Measurements from ENCODE around the gene SLC16A3.

The SLC16A3 gene

GRCh38 chr17:82224666-82225065 is 4.2 kb upstream of the SLC16A3 start:
- DNase-seq: no peak

GRCh38 chr17:82225368-82226029 is 3.3 kb upstream of the SLC16A3 start:
- no peak for DNase-seq

- DNase-seq: no peak
These were observed 2.6 kb upstream of the SLC16A3 start for GRCh38 chr17:82226146-82226808.

- DNase-seq: no peak
These were observed 1.8 kb upstream of the SLC16A3 start for GRCh38 chr17:82226809-82227628.

GRCh38 chr17:82227629-82228277 is 1.1 kb upstream of the SLC16A3 start:
- DNase-seq: no peak

GRCh38 chr17:82228278-82228841 is 482 bp upstream of the SLC16A3 start:
- no peak for DNase-seq

GRCh38 chr17:82229698-82230608 is 1.1 kb downstream of the SLC16A3 start:
- no peak for DNase-seq

GRCh38 chr17:82230609-82231311 is 1.9 kb downstream of the SLC16A3 start:
- DNase-seq: peak in 1 of 3 experiments; percentile 35

- DNase-seq: no peak
These were observed 2.4 kb downstream of the SLC16A3 start for GRCh38 chr17:82231312-82231561.

GRCh38 chr17:82231562-82232321 is 2.9 kb downstream of the SLC16A3 start:
- DNase-seq: peak in 2 of 3 experiments; percentile 40 to 46

GRCh38 chr17:82232322-82232820 is 3.5 kb downstream of the SLC16A3 start:
- no peak for DNase-seq

- no peak for DNase-seq
These were observed 4.3 kb downstream of the SLC16A3 start for GRCh38 chr17:82232876-82233785.

- DNase-seq: peak in 2 of 3 experiments; percentile 18 to 24
These were observed 5.6 kb downstream of the SLC16A3 start for GRCh38 chr17:82234211-82235055.

- no peak for DNase-seq
These were observed 6.4 kb downstream of the SLC16A3 start for GRCh38 chr17:82235056-82235774.

- DNase-seq: peak in 2 of 3 experiments; percentile 64 to 73
These were observed 6.9 kb downstream of the SLC16A3 start for GRCh38 chr17:82235775-82236141.

GRCh38 chr17:82236142-82236971 is 7.5 kb downstream of the SLC16A3 start:
- DNase-seq: peak; percentile 64 to 90 (median 80)

Measured in NCI-H1417 (cell line).